Neutrophil (primary cell): ENCODE measurements around the gene IL4.
"Not testable (repeated sequence)": the region's sequence is repeated elsewhere in the genome, so short reads cannot be mapped to it uniquely, and the experiment has no call there.

Experiments used
- H3K27ac ChIP-seq: fragments of 200-600 bp; sonication (generic); 2 replicates; pipeline ENCODE4 v1.5.1; 2016; ENCODE audit warnings: mild to moderate bottlenecking, moderate library complexity
- H3K27me3 ChIP-seq: fragments of 200-600 bp; sonication (generic); 2 replicates; pipeline ENCODE4 v1.6.0; 2016; ENCODE audit warnings: mild to moderate bottlenecking
- H3K36me3 ChIP-seq: fragments of 200-600 bp; sonication (generic); 2 replicates; pipeline ENCODE4 v1.5.1; 2017
- H3K4me1 ChIP-seq, 2 experiments: fragments of 200-600 bp in 1 of 2; sonication (generic) in 1 of 2; 1 replicate in 1 of 2; 2 replicates in 1 of 2; pipeline versions ENCODE4 v1.5.1 to v1.6.1; 2013 to 2016; ENCODE audit warnings: low read depth in 1 of 2, low read length in 1 of 2, mild to moderate bottlenecking in 1 of 2, moderate library complexity in 1 of 2; ENCODE audit not compliant: control insufficient read depth in 1 of 2, insufficient read depth in 1 of 2
- H3K4me3 ChIP-seq, 2 experiments: fragments of 200-600 bp in 1 of 2; sonication (generic) in 1 of 2; 1 replicate in 1 of 2; 2 replicates in 1 of 2; pipeline ENCODE4 v1.5.1; 2013 to 2016; ENCODE audit warnings: low read depth in 1 of 2, low read length in 1 of 2, mild to moderate bottlenecking in 1 of 2, moderate library complexity in 1 of 2
- H3K9me3 ChIP-seq: fragments of 200-600 bp; sonication (generic); 2 replicates; pipeline ENCODE4 v1.5.1; 2016
- TF ChIP-seq, protein P1 (sequence below): fragments of 200-600 bp; sonication (generic); IDR thresholded peaks from 2 replicates; pipeline ENCODE4 v1.5.1; 2016; ENCODE audit warnings: antibody characterized with exemption

The IL4 gene

GRCh38 chr5:132688536-132689339 lies 14.9 kb downstream of the IL4 start:
- no peaks in the 10 kb centered on the region for H3K36me3 ChIP-seq
- H3K27me3 ChIP-seq, result peaks cover 7% of the 10 kb centered on the region
- H3K4me3 ChIP-seq, result no peak overlapping the region
- TF ChIP-seq, protein P1, sequence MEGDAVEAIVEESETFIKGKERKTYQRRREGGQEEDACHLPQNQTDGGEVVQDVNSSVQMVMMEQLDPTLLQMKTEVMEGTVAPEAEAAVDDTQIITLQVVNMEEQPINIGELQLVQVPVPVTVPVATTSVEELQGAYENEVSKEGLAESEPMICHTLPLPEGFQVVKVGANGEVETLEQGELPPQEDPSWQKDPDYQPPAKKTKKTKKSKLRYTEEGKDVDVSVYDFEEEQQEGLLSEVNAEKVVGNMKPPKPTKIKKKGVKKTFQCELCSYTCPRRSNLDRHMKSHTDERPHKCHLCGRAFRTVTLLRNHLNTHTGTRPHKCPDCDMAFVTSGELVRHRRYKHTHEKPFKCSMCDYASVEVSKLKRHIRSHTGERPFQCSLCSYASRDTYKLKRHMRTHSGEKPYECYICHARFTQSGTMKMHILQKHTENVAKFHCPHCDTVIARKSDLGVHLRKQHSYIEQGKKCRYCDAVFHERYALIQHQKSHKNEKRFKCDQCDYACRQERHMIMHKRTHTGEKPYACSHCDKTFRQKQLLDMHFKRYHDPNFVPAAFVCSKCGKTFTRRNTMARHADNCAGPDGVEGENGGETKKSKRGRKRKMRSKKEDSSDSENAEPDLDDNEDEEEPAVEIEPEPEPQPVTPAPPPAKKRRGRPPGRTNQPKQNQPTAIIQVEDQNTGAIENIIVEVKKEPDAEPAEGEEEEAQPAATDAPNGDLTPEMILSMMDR, result no peak
- no peaks in the 10 kb centered on the region for H3K9me3 ChIP-seq
- no peak overlapping the region for H3K27ac ChIP-seq
- no peaks in the 10 kb centered on the region for H3K4me1 ChIP-seq

- TF ChIP-seq, protein P1, result no peak
- Histone ChIP-seq H3K36me3 (no peaks in the 10 kb centered on the region), H3K4me1 (no peaks in the 10 kb centered on the region), H3K4me3 (no peak overlapping the region), H3K9me3 (no peaks in the 10 kb centered on the region), H3K27ac (no peak overlapping the region), H3K27me3 (peaks cover 7% of the 10 kb centered on the region)
Observed at GRCh38 chr5:132689513-132689912, 15.7 kb downstream of the IL4 start.

GRCh38 chr5:132690156-132690555 lies 16.4 kb downstream of the IL4 start:
- Histone ChIP-seq H3K4me3 (no peak overlapping the region), H3K27ac (no peak overlapping the region), H3K9me3 (no peaks in the 10 kb centered on the region), H3K4me1 (no peaks in the 10 kb centered on the region), H3K36me3 (no peaks in the 10 kb centered on the region), H3K27me3 (peaks cover 7% of the 10 kb centered on the region)
- TF ChIP-seq, protein P1, result no peak

- H3K9me3 ChIP-seq, H3K36me3 ChIP-seq, H3K27ac ChIP-seq, H3K4me3 ChIP-seq, H3K4me1 ChIP-seq, H3K27me3 ChIP-seq: not testable (repeated sequence)
Observed at GRCh38 chr5:132691755-132692631, 18.2 kb downstream of the IL4 start.

GRCh38 chr5:132692632-132692967 lies 18.8 kb downstream of the IL4 start:
- no peaks in the 10 kb centered on the region for H3K36me3 ChIP-seq
- no peak overlapping the region for H3K27ac ChIP-seq
- H3K4me1 ChIP-seq, result no peaks in the 10 kb centered on the region
- TF ChIP-seq, protein P1, result no peak
- no peak overlapping the region for H3K4me3 ChIP-seq
- no peaks in the 10 kb centered on the region for H3K9me3 ChIP-seq
- H3K27me3 ChIP-seq, result peaks cover 7% of the 10 kb centered on the region

DNA sequence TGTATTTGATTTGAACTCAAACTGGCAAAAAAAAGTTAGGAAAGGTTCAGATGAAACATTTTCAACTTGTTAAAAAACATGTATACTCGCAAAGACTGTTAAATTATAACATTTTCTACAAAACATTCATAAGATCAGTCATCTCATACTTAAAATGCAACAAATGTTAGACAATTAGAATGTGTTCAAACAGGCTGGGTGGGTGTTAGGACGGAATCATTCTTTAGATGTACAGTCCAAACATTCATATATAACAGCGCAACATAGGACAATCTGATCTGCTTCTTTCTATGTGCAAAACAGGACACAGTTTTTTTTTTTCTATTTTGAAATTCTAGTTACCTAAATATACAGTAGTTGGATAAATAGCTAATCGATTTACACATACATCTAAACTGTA lies 22.2 kb downstream of the IL4 start:
- H3K36me3 ChIP-seq, result no peaks in the 10 kb centered on the region
- no peaks in the 10 kb centered on the region for H3K4me1 ChIP-seq
- no peak overlapping the region for H3K4me3 ChIP-seq
- TF ChIP-seq, protein P1, result no peak
- no peaks in the 10 kb centered on the region for H3K9me3 ChIP-seq
- H3K27ac ChIP-seq, result no peak overlapping the region
- no peaks in the 10 kb centered on the region for H3K27me3 ChIP-seq
